Left renal cortex interstitium (tissue), 4 donors: ENCODE data around the gene RASL11A. TPM values are rescaled to one million over a fixed set of nuclear protein-coding genes. Genes with fewer than 3 reads are reported as not detected.
"Not testable (repeated sequence)": the region's sequence is repeated elsewhere in the genome, so short reads cannot be mapped to it uniquely, and the experiment has no call there.

ENCODE experiments used
- DNase-seq, 4 donors: peaks; one replicate each; pipeline ENCODE4 v3.0.0-alpha.2; 2013; ENCODE audit warnings: low read depth in 4 of 4, low spot score in 2 of 4, missing footprints in 1 of 4
- polyA plus RNA-seq, 4 donors: library from polyadenylated mRNA; unstranded; fragments of 120-200 nt; gene quantifications; one replicate each; pipeline ENCODE4 v1.2.1, GENCODE V29; 2013; ENCODE audit not compliant: insufficient read length in 4 of 4

RASL11A gene
- polyA plus RNA-seq, 4 donors: 23.6 to 40.0 (median 36.2) TPM

DNA sequence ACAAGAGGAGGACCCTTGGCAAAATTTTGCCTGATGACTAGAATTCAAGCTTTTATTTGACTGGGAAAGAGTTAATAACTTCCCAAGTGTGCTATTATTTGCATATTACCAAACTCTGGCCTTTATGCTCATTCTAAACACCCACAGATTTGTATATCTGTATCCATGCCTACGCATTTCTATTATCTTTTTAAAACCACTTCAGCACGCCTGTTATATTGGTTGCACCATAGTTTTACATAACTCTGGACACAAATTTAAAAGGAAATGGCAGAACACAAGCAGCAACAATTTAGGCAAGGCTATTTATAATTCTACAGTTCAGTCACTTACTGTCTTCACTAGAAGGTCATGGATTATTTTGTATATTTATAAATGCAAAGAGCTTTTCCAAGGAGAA is 3.7 kb upstream of the RASL11A start:
- DNase-seq: no peak

DNA sequence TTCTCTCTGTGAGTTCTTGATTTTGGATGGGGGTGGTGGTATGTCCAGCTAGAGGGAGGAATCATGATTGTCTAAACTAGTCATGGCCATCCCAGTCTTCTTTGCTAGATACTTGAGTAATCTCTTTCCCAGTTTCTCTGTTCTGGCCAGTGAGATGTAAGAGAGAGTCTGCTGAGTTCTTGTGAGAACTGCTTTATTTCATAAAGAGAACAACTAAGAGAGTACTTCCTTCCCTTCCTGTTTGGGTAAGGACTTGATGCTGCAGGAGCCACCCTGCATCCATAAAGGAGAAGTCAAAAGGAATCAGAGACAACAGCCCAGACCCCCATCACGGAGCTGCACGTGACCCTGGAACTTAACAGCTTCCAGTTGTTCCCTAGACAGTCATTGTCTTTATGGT is 3.0 kb upstream of the RASL11A start:
- DNase-seq: no peak

DNA sequence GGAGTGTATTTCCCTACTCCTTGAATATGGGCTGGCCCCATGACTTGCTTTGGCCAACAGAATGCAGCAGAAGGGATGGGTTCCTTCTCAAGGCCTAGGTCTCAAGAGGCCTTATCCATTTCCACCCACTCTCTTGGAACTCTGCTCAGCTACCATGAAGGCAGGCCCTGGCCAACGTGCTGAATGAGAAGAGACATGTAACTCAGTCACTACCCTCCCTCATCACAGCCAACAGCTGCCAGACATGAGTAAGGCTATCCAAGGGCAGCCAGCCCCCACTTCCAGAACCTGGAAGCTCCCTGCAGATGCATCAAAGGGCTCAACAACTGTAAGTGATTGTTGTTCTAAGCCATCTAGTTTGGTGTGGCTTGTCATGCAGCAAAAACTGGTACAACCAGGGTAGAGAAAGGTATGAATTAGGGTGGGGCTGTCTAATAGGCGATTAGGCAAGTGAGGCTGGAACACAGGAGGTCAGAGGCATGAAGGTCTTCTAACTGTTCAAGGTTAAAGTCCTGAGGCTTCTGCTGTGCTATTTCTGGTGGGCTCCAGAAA is 1.4 kb upstream of the RASL11A start:
- no peak for DNase-seq

DNA sequence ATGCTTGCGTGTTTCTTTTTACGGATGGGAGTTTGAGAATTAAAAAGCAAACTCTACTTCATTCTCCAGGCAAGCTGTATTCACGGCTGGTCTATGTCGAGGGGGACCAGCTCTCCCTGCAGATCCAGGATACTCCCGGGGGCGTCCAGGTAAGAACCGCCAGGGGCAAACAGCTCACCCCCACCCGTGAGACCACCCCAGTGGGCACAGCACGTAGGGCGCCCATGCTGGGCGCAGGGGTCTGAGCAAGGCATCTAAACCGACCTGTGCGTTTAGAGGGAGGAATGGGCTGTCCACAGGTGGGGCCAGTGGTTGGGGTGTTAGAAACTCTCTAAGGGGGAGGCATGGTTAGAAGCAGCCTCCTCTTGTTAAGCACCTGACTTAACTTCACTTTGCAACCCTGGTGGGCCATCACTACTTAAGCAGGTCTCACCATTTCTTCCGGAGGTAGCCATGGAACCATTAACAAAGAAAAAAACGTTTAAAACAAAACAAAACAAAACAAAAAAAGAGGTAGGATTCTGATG is 1.0 kb downstream of the RASL11A start:
- DNase-seq: no peak

DNA sequence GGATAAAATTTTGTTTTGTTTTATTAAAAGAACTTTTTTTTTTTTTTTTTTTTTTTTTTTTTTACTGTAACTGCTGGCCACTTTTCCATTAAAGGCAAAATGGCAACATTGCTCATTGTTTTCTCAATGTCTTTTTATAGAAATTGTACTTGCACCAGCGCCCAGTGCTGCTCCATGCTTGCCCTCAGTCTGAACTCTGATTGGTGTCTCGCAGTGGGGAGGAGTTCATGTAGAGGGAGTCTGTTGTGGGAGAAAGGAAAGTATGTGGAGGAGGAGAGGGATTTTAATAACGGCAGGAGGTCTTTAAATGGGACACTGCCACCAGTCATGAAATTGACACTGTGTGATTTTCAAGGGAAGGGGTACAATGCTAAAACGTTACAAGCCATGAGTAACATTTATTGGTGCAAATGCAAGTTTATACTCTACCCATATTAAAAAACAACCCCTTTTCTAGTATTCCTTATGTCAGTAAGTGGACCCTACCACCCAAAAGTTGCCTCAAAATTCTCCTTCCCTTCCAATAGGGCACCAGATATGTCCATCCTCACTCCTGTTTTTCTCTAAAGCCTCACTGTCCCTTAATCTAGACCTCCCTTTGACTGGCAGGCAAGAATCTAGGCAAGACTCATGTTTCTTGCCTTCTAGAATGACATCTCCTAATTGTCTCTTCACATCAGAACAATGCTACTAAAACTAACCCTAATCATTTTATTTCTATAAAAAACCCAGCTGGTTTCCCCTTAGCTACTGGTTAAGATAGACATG is 3.2 kb downstream of the RASL11A start:
- DNase-seq: no peak

DNA sequence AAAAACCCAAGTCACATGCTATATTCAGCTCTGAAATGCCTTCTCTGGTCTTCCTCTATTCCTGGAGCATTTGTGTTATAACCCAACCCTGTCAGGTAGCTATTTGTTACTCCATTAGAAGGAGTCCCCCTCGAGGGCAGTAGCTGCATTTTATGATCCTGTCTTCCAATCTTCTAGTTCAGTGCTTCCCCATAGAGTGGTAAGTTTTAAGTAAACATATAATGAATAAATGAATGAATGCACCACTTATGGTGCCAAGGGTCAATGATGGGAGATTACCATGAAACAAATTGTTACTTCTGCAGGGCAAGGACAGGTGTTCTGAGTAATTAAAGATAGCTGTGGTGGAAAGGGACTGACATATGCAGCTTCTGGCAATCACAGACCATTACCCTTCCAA is 4.0 kb downstream of the RASL11A start:
- no peak for DNase-seq

DNA sequence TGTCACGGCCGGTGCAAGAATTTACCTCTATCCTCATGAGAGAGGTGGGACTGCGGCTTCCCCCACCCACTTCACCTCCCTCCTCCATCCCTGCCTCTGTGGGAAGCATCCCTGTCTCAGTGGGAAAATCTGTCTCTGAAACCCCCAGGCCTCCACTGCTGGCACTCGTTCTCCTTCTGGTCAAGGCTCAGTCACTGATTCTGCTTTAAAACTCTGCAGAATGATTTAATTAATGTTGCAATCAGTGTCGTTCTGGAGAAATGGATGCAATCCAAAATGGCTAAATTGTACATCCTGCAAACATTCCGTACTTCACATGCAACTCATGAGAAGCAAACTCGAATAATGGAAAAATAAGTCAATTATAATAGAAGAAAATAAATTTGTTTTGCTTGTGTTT is 5.6 kb downstream of the RASL11A start:
- DNase-seq: no peak

DNA sequence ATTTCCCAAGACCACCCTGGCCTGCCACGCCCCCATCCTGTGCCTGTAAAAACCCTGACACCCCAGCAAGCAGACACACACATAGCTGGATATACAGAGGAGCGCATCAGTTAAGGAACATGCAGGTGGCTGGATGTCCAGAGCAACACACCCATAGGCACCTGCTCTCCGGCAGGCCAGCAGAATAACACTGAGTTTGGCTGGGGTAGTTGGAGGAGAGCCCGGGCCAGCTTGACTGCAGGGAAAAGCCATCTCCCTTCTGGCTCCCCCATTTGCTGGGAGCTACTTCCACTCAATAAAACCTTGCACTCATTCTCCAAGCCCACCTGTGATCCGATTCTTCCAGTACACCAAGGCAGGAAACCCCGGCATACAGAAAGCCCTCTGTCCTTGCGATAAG is 8.9 kb downstream of the RASL11A start:
- no peak for DNase-seq

DNA sequence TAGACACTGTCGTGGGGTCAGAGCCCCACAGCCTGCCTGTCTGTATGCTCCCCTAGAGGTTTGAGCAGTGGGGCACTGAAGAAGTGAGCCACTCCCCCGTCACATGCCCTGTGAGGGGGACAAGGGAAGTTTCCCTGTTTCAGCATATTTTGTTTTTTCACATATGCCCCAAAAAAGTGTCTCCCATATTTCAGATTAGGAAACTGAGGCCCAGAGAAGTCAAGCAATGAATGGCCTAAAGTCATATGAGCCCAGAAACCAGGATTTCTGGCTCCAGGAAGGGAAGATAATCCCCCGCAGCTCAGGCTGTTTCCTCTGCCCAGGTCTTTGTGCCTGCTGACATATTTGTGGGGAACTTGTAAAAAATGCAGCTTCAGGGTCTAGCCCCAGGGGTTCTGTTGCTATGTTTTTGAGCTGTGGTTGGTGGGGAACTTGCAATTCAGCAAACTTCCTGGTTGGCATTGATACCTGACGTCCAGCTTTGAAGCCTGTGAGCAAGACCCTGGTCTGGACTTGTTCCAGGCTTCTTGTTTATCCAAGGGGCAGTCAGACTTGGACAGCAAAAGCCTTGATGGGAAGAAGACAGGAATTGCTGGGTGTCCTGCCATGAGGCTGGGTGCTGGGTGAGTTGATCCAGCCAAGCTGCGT is 9.5 kb downstream of the RASL11A start:
- no peak for DNase-seq

DNA sequence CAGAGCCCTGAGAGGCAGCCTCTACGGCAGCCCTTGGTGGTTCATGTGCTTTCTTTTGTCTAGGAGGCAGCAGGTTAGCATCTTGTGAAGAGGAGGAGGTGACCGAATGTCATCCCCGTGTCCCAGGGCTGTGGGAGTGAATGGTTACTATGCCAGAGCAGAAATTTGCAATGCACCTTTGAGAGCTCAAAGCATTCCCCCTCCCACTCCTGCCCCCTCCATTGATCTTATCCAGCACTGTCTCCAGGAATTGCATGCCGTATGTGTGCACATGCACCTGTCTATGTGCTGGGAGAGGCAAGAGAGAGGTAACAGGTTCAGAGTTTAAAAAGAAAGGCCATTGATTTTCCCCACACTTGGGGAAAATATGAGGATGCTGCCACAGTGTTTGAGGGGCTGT is 10.2 kb downstream of the RASL11A start:
- DNase-seq: no peak

DNA sequence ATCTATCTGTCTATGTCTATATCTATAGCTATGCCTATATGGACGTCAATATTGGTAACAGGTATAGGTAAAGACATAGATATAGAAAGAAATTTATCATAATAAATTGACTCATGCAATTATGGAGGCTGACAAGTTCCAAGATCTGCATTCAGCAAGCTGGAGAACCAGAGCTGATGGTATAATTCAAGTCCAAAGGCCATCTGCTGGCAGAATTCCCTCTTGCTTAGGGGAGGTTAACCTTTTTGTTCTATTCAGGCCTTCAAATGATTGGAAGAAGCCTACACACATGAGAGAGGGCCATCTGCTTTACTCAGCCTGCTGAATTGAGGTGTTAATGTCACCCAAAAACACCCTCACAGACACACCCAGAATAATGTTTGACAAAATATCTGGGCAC is 10.8 kb downstream of the RASL11A start:
- no peak for DNase-seq

DNA sequence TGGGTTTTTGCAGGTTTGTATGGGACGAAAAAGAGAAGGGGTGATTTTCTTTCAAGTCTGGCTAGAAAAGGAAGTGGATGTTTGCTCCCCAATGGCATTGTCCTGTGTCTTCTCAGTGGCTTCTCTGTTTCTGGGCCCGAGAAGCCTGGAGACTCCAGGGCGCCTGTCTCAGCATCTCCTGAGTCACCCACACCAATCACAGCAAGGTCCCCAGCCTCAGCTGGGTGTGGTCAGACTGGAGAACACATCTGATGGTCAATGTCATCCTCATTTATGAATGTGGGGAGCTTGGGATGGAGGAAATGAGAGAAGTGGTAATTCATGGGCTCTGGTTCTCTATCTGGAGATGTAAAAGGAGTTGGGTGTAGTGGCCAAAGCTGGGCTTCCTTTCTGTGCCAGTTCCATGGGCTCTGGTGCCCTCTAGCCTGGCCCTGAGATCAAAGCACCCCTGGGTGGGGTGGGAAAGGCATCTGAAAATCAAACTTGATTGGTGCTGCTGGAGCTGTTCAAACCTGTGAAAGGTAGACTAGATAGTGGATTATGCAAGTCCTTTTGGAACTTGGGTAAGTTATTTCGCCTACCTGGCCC is 13.4 kb downstream of the RASL11A start:
- no peak for DNase-seq

DNA sequence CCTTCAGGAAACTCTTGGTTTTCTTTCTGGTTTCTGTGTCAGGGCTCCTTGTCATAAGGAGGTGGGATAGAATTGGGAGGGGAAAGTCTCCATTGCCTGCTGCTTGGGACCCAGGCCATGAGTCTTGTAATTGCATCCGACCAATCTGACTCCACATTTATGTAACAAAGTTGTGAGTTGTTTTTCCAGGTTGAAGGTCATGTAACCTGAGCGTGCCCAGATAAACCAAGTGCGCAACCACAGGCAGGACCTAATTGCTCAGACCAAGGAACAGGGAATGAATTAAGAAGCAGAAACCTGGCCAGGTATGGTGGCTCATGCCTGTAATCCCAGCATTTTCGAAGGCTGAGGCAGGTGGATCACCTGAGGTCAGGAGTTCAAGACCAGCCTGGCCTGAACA is 17.8 kb downstream of the RASL11A start:
- no peak for DNase-seq

DNA sequence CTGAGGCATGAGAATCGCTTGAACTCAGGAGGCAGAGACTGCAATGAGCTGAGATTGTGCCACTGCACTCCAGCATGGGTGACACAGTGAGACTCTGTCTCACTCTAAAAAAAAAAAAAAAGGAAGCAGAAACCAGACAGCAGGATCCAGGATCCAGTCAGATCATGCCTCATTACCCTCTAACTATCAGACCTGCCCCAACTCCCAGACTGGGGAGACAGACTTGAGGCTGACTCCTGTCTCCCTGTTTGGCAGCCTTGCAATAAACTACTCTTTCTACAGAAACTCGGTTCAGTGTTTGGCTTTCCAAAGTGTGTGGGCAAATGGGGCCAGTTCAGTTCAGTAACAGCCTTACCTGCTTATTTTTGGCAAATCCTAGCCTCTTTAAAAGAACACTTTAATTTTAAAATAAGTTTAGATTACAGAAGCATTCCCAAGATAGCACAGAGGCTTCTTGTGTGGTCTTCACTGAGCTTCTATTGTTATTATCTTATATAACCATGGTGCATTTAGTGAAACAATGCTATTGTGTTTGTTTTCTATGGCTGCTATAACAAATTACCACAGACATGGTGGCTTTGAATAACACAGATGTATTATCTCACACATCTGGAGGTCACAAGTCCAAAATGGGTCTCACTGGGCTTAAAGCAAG is 18.5 kb downstream of the RASL11A start:
- no peak for DNase-seq

DNA sequence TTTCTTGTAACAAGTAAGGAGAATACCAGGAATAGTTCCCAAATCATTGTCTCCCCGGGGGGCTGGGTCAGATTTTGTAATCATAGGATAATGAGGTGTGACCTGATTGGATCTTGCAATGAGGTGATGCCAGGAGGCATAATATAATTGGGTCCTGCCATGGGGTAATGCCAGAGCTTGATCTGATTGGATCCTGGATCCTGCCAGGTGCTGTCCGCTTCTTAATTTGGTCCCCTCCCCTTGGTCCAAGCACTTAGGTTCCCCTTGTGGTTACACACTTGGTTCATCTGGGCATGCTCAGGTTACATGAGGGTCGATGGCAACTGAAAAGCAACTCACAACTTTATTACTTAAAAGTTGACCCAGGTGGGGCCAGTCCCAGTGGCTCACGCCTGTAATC is 20.1 kb downstream of the RASL11A start:
- DNase-seq: no peak

DNA sequence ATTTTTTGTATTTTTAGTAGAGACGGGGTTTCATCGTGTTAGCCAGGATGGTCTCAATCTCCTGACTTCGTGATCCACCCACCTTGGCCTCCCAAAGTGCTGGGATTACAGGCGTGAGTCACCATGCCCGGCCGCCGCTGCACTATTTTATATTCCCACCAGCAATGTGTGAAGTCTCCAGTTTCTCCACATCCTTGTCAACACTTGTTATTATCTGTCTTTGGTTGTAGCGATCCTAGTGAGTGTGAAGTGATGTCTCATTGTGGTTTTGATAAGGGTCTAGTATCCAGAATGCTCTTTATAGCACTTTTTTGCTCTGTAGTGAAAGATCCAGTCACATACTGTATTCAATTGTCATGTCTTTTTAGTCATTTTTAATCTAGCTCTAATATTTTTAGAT is 21.3 kb downstream of the RASL11A start:
- not testable (repeated sequence) for DNase-seq

DNA sequence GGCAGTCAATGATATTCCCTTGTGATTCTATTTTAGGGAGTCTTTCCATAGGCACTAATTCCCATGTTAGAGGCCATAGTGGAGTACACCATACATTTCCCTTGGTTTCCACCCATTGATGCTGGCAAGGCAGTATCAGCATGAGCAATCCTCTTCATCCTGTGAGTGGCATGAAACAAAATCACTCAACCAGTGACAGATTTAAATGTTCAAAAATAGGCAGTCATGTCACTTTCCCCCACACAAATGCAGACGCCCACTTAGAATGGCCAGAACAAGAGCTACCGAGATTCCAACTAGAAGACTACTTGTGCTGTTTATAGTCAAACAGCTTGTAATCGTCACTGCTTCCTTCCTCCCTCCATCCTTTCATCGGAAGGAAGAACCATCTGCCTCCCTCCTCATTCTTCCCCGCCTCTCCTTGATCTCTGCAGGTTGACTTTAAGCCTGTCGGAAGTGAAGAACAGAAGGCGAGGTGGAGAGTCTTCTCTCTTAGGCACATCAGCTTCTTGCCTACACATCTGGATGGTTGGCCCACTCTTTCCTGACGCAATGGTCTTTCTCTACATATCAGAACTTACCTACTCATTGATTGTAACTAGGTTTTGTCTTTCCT is 22.6 kb downstream of the RASL11A start:
- no peak for DNase-seq

DNA sequence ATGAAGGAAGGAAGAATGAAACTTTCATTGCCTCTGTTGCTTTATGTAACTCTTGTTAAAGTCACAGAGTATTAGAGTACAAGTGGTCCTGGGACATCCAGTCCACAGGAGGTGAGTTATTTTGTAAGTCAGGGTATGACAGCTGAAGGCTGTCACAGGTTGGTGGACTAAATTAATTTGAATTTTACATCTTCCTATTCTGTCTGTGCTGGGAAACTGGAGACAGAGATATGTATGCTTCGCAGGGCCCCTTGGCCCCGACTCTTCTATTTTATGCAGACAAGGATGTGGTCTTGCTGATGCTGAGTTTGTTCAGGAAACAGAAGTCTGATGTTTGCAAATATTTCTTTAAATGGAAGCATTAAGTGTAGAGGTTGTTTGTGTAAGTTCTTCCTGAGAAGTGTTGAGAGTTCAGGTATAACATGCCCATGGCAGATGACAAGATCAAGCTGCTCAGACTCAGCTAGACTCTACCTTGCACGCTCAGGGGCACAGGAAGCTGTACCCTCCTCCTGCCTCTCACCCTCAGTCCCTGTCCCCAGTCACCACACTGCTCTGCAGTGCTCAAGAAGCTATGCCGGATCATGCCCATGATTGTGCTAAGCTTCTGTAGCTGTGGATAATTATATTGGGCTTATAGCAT is 23.4 kb downstream of the RASL11A start:
- no peak for DNase-seq

DNA sequence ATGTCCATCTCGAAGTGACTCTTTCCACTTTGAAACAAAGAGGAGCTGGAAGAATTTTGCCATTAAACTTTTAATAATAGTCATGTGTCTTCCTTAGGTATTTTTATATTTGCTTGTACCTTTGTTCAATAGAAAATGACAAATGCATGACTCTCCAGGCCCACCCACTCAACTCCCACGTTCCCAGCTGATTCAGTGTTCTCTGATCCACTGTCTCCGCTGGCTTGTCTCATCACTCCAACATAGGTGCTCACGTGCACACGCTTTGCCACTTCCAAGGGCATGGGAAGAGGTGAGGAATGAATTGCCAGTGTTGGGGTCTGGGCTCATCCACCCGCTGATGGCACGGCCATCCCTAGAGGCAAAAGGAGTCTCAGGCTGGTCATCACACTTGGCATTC is 24.5 kb downstream of the RASL11A start:
- no peak for DNase-seq

DNA sequence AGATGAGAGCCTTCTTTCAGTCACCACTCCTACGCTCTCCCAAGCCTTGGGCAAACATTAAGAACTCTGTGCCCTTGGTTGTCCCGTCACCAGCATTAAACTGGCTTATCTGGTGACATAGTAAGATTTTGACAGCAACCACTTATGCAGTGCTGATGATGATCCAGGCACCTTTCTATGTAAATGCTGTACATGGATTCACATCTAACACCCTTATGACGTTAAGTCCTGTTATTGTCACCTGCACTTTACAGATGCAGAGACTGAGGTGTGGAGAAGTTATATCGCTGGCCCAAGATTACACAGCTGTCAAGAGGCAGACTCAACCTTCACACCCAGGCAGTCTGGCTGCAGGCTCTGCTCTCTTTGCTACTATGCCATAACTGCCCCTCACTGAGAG is 25.0 kb downstream of the RASL11A start:
- DNase-seq: no peak
